ENCODE data around the gene RGPD5. TPM values are rescaled to one million over a fixed set of nuclear protein-coding genes. Genes with fewer than 3 reads are reported as not detected.
"Not testable (repeated sequence)": the region's sequence is repeated elsewhere in the genome, so short reads cannot be mapped to it uniquely, and the experiment has no call there.

The RGPD5 gene
- total and polyA plus RNA-seq, 5 donors: 8.9 to 48.3 (median 41.4) TPM

GRCh38 chr2:109894141-109894540 is 100.0 kb downstream of the RGPD5 start:
- H3K27me3 ChIP-seq (ENCODE audit: control insufficient read depth, insufficient read depth); H3K4me1 ChIP-seq (ENCODE audit: control insufficient read depth, insufficient read depth, low read length); H3K9me3 ChIP-seq (ENCODE audit: control insufficient read depth, low read length); ATAC-seq; DNase-seq; intact Hi-C loops (cut with DNase I); H3K27ac ChIP-seq (ENCODE audit: low read length); H3K4me3 ChIP-seq (ENCODE audit: low read length): not testable (repeated sequence)
- WGBS: no CpG with 5 or more reads among the region's 6 CpGs

GRCh38 chr2:109895090-109895869 is 101.2 kb downstream of the RGPD5 start:
- H3K27ac ChIP-seq (ENCODE audit: low read length); H3K4me3 ChIP-seq (ENCODE audit: low read length); H3K9me3 ChIP-seq (ENCODE audit: control insufficient read depth, low read length); H3K4me1 ChIP-seq (ENCODE audit: control insufficient read depth, insufficient read depth, low read length); intact Hi-C loops (cut with DNase I); H3K27me3 ChIP-seq (ENCODE audit: control insufficient read depth, insufficient read depth); DNase-seq; ATAC-seq: not testable (repeated sequence)
- no CpG with 5 or more reads among the region's 3 CpGs for WGBS

GRCh38 chr2:109896212-109896611 is 102.1 kb downstream of the RGPD5 start:
- H3K27ac ChIP-seq (ENCODE audit: low read length); H3K4me3 ChIP-seq (ENCODE audit: low read length); H3K27me3 ChIP-seq (ENCODE audit: control insufficient read depth, insufficient read depth); intact Hi-C loops (cut with DNase I); ATAC-seq; H3K9me3 ChIP-seq (ENCODE audit: control insufficient read depth, low read length); H3K4me1 ChIP-seq (ENCODE audit: control insufficient read depth, insufficient read depth, low read length); DNase-seq: not testable (repeated sequence)
- WGBS: no CpG with 5 or more reads among the region's 4 CpGs

GRCh38 chr2:109897769-109898461 is 103.8 kb downstream of the RGPD5 start:
- H3K9me3 ChIP-seq (ENCODE audit: control insufficient read depth, low read length); H3K4me1 ChIP-seq (ENCODE audit: control insufficient read depth, insufficient read depth, low read length); H3K4me3 ChIP-seq (ENCODE audit: low read length); DNase-seq; intact Hi-C loops (cut with DNase I); H3K27ac ChIP-seq (ENCODE audit: low read length); H3K27me3 ChIP-seq (ENCODE audit: control insufficient read depth, insufficient read depth): not testable (repeated sequence)
- WGBS: no CpG with 5 or more reads among the region's 8 CpGs
- peak in 1 of 2 donors; percentile 20 for ATAC-seq

DNA sequence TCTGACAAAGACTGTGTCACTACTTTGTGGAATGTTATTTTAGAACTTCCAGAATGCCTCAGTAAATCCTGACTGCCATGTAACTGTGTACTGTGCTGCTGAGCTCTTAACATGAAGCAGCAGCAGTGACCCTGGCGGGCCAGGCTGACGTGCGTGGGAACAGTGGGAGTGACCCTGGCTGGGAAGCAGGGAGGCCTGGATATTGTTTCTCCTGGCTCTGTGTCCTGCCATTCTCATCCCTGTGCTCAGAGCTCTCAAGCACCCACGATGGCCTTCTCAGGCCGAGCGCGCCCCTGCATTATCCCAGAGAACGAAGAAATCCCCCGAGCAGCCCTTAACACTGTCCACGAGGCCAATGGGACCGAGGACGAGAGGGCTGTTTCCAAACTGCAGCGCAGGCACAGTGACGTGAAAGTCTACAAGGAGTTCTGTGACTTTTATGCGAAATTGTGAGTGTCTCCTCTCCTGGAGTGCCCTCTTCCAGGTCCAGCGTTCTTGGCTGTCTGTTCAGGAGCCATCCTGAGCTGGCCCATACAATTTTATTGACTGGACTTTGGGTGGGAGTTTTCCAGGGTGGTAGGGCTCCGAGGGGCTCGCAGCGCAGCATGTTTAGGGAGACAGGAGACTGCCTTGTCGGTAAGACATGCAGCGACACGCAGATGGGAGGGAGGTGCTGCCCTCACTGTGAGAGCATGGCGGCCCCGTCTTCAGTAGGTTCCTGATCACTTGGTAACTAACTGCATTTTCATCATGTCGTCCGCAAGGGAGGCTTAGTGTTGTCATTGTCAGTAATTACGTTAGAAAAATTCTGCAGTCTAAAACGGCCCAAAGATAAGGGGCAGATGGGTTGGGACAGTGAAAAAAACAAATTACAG is 104.6 kb downstream of the RGPD5 start, which contains the start of gene LIMS3:
Gene LIMS3, plus strand, starts transcription at position 227 of the 875 bp plus-strand sequence. Its CDS starts 41 bp downstream, at position 268.
- H3K4me1 ChIP-seq (ENCODE audit: control insufficient read depth, insufficient read depth, low read length); H3K9me3 ChIP-seq (ENCODE audit: control insufficient read depth, low read length); DNase-seq; H3K27me3 ChIP-seq (ENCODE audit: control insufficient read depth, insufficient read depth); H3K27ac ChIP-seq (ENCODE audit: low read length); H3K4me3 ChIP-seq (ENCODE audit: low read length); intact Hi-C loops (cut with DNase I): not testable (repeated sequence)
- WGBS: no CpG with 5 or more reads among the region's 28 CpGs
- ATAC-seq: peak; percentile 98

- no CpG with 5 or more reads among the region's 8 CpGs for whole genome bisulfite sequencing
- intact Hi-C loops (cut with DNase I); H3K9me3 ChIP-seq (ENCODE audit: control insufficient read depth, low read length); H3K27ac ChIP-seq (ENCODE audit: low read length); H3K4me1 ChIP-seq (ENCODE audit: control insufficient read depth, insufficient read depth, low read length); H3K4me3 ChIP-seq (ENCODE audit: low read length); H3K27me3 ChIP-seq (ENCODE audit: control insufficient read depth, insufficient read depth); DNase-seq: not testable (repeated sequence)
- ATAC-seq: peak; percentile 80 to 89
These were observed 111.7 kb downstream of the RGPD5 start for GRCh38 chr2:109905796-109906195.

Other genes with a start within 250 kb of the RGPD5 start
- 10 to 100 TPM; 58.8 to 63.0 (median 62.0) TPM for gene SEPTIN10, start 180.3 kb upstream of the RGPD5 start, total RNA-seq
- 27.9 TPM for gene SEPTIN10, start 180.3 kb upstream of the RGPD5 start, polyA plus RNA-seq
- gene SOWAHC, start 179.9 kb upstream of the RGPD5 start, total RNA-seq: 1 to 10 TPM; 2.1 to 3.5 (median 3.0) TPM
- 1.5 TPM for gene SOWAHC, start 179.9 kb upstream of the RGPD5 start, polyA plus RNA-seq
- gene LIMS3, start 104.4 kb downstream of the RGPD5 start, total RNA-seq: 1 to 10 TPM; 2.4 to 8.7 (median 3.2) TPM
- 2.0 TPM for gene LIMS3, start 104.4 kb downstream of the RGPD5 start, polyA plus RNA-seq

Measured in right cardiac atrium (tissue), 5 donors.